A204.1 (cell line): ENCODE data around the gene DDIAS.

Source experiments
- FAIRE-seq: peaks from 2 replicates; lab custom pipeline; 2012; peaks lifted over from hg19 to GRCh38; lab: Jason Lieb, UNC

Gene DDIAS

DNA sequence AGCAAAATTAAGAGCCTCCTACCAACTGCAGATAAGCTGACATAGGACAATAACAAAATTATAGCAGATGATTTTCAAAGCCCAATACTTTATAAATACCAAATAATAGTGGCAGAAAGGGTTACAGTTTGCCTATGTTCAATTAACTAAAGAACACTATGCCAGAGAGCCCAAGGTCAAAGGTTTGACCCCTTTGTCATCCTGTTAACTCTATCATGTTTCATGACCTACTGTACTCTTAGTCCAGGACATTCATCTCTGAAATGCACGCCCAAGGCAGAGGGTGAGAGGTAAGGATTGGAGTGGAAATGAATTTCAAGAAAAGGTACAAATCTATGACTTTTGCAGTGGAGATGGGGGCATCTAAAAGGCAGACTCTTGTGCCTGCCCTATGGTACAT is 70.6 kb downstream of the DDIAS start:
- no peak for FAIRE-seq

DNA sequence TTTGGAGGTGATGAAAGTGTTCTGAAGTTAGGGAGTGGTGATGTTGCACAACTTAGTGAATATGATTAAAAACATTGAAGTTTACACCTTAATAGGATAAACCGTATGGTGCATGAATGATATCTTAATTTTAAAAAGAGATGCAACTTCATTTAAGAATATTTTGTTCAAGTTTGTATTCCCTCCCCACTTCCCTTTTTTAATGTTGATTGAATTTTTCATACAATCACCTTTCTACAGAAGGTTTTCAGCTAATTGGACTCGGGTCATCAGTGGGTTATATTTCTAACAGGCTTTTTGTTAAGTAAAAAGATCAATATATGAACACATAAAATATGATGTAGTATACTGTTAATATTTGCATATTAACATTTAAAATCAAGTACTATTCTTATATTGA is 72.6 kb downstream of the DDIAS start:
- no peak for FAIRE-seq

DNA sequence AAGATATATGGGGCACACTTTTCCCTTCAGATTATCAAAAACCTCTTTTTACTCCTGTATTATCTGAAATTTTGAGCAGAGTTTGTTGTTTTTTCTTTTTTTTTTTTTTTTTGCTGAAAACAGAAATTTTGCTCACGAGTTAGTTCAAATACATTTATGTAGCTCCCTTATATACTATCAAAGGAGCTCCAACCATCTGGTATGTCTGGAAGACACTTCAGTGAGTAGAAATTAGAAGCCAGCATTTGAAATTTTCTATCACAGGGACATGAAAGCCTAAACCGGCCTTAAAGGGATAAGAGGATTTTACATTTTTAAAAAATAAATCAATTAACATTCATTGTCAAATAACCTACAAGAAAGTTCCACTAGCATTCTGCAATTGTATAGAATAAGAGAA is 73.3 kb downstream of the DDIAS start:
- FAIRE-seq, result no peak

GRCh38 chr11:82975882-82976281 is 74.3 kb downstream of the DDIAS start:
- FAIRE-seq, result no peak

DNA sequence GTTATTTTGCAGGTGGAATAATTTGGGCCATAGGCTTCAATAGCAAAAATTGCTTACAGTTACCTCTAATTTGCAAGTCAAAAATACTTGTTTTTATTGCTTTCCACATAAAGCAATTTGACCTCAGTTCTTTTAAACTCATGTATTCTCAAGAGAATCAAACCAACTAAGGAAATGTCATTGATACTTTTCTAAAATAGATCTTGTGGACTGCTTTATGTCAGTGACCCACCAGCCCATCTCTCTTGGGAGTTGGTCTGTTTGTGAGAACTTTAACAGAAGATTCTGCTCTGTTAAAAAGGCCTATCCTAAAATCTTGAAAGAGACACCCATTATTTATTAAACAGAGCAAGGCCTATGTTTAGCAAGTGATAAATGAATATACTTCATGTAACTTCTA is 75.2 kb downstream of the DDIAS start:
- FAIRE-seq, result no peak

DNA sequence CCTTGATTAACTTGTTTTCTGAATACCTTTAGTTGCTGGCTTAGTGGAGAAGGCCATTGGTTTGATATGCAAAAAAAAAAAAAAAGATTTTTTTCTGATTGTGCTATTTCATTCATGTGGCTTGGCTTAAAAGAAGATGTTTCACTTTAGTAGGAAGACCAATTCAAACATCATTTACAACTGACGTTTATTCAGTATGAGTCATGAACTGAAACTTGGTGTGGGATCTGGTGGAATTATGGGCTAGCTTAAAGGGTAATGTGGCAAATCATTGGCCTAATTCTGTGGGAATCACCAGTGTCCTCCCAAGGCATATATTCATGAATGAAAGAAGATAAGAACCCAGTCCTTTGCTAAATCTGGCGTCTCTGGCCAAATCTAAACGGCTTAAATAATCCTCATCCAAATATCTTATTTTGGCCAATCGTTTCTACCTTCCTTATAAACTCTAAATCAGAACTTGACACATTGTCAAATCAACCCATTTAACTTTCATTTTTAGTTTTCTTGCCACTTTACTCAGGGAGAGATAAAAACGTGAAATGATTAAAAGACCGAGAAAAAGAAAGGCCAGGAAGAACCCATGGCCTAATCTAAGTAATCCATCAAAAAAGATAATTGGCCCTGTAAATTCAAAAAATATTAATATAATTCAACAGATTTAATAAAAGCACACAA is 77.0 kb downstream of the DDIAS start:
- FAIRE-seq, result no peak

DNA sequence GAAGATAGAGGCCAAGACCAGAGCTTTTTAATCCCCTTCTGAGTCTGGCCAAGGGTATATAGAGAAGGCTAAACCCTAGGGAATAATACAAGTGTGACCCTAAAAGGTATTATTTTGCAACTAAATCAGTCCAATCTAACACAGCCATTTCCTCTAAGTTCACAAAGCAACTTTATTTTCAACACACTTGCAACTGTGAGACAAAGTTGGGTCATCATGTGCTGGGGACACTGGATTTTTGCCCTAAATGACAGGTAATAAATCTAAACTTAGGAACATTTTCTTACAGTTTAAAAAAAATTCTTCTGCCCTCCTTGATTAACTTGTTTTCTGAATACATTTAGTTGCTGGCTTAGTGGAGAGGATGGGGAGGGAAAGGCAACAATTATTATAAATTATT is 78.3 kb downstream of the DDIAS start:
- no peak for FAIRE-seq

DNA sequence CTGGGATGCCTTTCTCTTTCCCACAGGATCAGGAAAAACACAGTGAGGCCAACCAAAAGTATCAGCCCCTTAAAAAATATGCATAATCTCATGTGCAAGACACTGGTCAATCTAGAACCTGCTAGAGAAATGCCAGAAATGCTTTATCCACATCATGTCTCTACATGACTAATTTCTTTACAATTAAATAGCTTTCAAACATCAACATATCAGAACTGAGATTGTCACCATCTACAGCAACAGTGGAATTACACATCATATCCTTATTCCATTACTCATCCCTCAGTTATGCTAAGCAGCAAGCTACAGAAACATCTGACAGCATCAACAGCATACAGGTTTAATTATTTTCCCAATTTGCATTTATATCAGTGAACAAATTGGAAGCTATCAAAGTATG is 78.8 kb downstream of the DDIAS start:
- no peak for FAIRE-seq

- FAIRE-seq, result no peak
These were observed 79.4 kb downstream of the DDIAS start for GRCh38 chr11:82980947-82981346.

GRCh38 chr11:82981852-82982251 is 80.3 kb downstream of the DDIAS start:
- FAIRE-seq, result no peak
